Adrenal gland (tissue), 12 donors: ENCODE measurements around the gene TMEM39B. TPM values are rescaled to one million over a fixed set of nuclear protein-coding genes. Genes with fewer than 3 reads are reported as not detected.
A peak's percentile ranks its signal among the peaks of the same experiment; 100 is the strongest.
"Not testable (repeated sequence)": the region's sequence is repeated elsewhere in the genome, so short reads cannot be mapped to it uniquely, and the experiment has no call there.

ENCODE experiments used
- DNase-seq, 7 donors: peaks; one replicate each; pipeline ENCODE4 v3.0.0-alpha.2; 2019 to 2020
- H3K27ac ChIP-seq, 5 donors: fragments of 200-600 bp; sonication (generic) in 4 of 5; 1 replicate in 3 of 5; 2 replicates in 2 of 5; pipeline versions ENCODE4 v1.5.1 to v1.8.0; 2016 to 2020; ENCODE audit warnings: mild to moderate bottlenecking in 1 of 5
- H3K27me3 ChIP-seq: fragments of 200-600 bp; 2 replicates; pipeline ENCODE4 v1.8.0; 2021
- H3K36me3 ChIP-seq, 2 donors: fragments of 200-600 bp; replicated peaks in 1 of 2; 1 replicate in 1 of 2; 2 replicates in 1 of 2; pipeline versions ENCODE4 v1.5.1 to v1.8.0; 2018 to 2022
- H3K4me1 ChIP-seq, 2 donors: fragments of 200-600 bp; replicated peaks in 1 of 2; 1 replicate in 1 of 2; 2 replicates in 1 of 2; pipeline versions ENCODE4 v1.5.1 to v1.8.0; 2018 to 2021
- H3K4me3 ChIP-seq, 4 donors: fragments of 200-600 bp; sonication (generic) in 3 of 4; one replicate each; pipeline ENCODE4 v1.5.1; 2016 to 2018
- H3K9me3 ChIP-seq, 3 donors: fragments of 200-600 bp; sonication (generic) in 1 of 3; replicated peaks in 1 of 3; 1 replicate in 2 of 3; 2 replicates in 1 of 3; pipeline versions ENCODE4 v1.5.1 to v1.8.0; 2016 to 2021
- POLR2A ChIP-seq, 2 donors: fragments of 450-650 bp; IDR thresholded peaks; one replicate each; pipeline ENCODE4 v1.6.1; 2017; ENCODE audit warnings: antibody characterized with exemption in 2 of 2, mild to moderate bottlenecking in 2 of 2, moderate library complexity in 1 of 2
- WGBS, 4 donors: extraction: QIAGEN DNeasy Blood & Tissue Kit in 2 of 4; methylation state at CpG; one replicate each; pipeline versions ENCODE4 v1.1.5 to v1.1.7; 2013 to 2017; 5-methylcytosine and 5-hydroxymethylcytosine counted together
- intact Hi-C, 2 donors: fragments of 100-400 bp; cut with DNase I; formaldehyde crosslinking; loops; one replicate each; pipeline versions ENCODE4 v1.14.1 to v1.15.0; 2022 to 2023
- polyA plus RNA-seq, 3 donors: library from polyadenylated mRNA; stranded (reverse); fragments of 200-250 nt in 2 of 3; fragments of 350-450 nt in 1 of 3; fragmentation: Illumina TruSeq in 1 of 3; extraction: RNeasy Lipid Tissue Mini Kit (QIAGEN cat#74804) in 1 of 3; gene quantifications; one replicate each; pipeline ENCODE4 v1.2.3, GENCODE V29; 2013 to 2014
- total RNA-seq, 9 donors: library from RNA; depleted of rRNA in 4 of 9; stranded (reverse); fragments of >200 nt in 4 of 9; fragments of 120-200 nt in 1 of 9; fragmentation: NEBNext Ultra II Directional in 1 of 9; extraction: Animal tissue kit (Norgen Biotek cat#: 25700) in 1 of 9; gene quantifications; one replicate each; pipeline versions ENCODE4 v1.1.0 to v1.2.4, GENCODE V29; 2013 to 2023
- TF ChIP-seq, protein P1 (sequence below), 6 experiments: fragments of 450-650 bp in 4 of 6; fragments of 200-600 bp in 2 of 6; sonication (generic) in 1 of 6; IDR thresholded peaks; 1 replicate in 5 of 6; 2 replicates in 1 of 6; pipeline versions ENCODE4 v1.5.1 to v1.8.0; 2016 to 2021; ENCODE audit warnings: antibody characterized with exemption in 6 of 6, mild to moderate bottlenecking in 2 of 6, moderate library complexity in 1 of 6
- donor health status: healthy with polysubstance abuse.
- donor health status: Bipolar disorder and iron deficiency.
- donor health status: DM: yes; HTN: yes; CAD: no.
- donor health status: DM: no; HTN: no; CAD: no.
- donor health status: DM: no; HTN: no; CAD: no.
- donor health status: DM: yes; HTN: yes; CAD: no.

Gene TMEM39B
- total and polyA plus RNA-seq, 12 donors: 4.4 to 17.4 (median 11.7) TPM

DNA sequence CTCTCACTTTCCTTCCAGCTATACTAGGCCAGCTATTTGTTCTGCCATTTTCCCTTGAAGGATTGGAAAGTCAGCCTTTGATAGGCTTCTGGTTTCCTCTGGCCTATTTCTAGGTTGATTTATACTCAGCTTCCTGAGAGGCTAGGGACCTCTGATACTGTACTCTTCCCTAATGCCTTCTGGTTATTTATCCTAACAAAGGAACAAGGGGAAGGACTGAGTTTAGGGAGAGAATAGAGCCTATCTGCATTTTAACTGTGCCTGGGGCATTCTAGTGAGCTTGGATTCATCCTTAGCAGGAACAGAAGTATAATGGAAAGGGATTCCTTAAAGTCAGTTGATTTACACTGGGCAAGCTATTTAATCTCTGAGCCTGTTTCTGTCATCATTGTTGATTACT is 11.8 kb upstream of the TMEM39B start:
- peaks cover 0 to 9% of the 10 kb centered on the region in 2 donors for H3K4me1 ChIP-seq
- no peak for DNase-seq
- TF ChIP-seq, protein P1, sequence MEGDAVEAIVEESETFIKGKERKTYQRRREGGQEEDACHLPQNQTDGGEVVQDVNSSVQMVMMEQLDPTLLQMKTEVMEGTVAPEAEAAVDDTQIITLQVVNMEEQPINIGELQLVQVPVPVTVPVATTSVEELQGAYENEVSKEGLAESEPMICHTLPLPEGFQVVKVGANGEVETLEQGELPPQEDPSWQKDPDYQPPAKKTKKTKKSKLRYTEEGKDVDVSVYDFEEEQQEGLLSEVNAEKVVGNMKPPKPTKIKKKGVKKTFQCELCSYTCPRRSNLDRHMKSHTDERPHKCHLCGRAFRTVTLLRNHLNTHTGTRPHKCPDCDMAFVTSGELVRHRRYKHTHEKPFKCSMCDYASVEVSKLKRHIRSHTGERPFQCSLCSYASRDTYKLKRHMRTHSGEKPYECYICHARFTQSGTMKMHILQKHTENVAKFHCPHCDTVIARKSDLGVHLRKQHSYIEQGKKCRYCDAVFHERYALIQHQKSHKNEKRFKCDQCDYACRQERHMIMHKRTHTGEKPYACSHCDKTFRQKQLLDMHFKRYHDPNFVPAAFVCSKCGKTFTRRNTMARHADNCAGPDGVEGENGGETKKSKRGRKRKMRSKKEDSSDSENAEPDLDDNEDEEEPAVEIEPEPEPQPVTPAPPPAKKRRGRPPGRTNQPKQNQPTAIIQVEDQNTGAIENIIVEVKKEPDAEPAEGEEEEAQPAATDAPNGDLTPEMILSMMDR (IDR thresholded peaks at IDR 0.05): no peak
- TF ChIP-seq POLR2A (IDR thresholded peaks at IDR 0.05): no peak
- intact Hi-C loops: loop anchor here in 1 of 2 donors (10.0 kb wide), 1 partner anchor 406 kb away; no protein-coding TSS in a partner anchor
- H3K36me3 ChIP-seq: peaks cover 0 to 34% of the 10 kb centered on the region in 2 donors
- no peaks in the 10 kb centered on the region for H3K27me3 ChIP-seq
- H3K9me3 ChIP-seq: no peaks in the 10 kb centered on the region
- no peak overlapping the region for H3K4me3 ChIP-seq
- H3K27ac ChIP-seq: peak overlapping the region in 1 of 5 donors; percentile 12

DNA sequence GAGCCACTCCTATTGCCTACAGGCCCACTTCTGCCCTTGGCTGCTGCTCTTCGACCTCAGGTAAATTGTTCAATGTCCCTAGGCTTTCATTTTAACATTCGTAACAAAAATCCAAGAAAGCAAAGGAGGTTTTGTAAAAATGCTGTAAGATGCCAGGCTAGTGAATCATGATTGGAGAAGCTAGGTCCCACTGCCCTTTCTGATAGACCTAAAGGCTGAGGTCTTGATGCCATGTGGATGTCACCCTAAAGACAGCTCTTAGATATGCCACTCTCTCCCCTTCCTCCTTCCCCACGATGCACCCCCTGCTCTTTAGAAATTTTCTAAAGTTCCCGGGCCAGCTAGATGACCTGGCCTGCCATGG is 9.9 kb upstream of the TMEM39B start:
- TF ChIP-seq, protein P1 (IDR thresholded peaks at IDR 0.05): no peak
- TF ChIP-seq POLR2A (IDR thresholded peaks at IDR 0.05): no peak
- Histone ChIP-seq H3K9me3 (no peaks in the 10 kb centered on the region), H3K4me3 (no peak overlapping the region), H3K27ac (peak overlapping the region in 2 of 5 donors; percentile 52 to 61), H3K36me3 (peaks cover 0 to 29% of the 10 kb centered on the region in 2 donors), H3K27me3 (no peaks in the 10 kb centered on the region), H3K4me1 (peaks cover 4 to 21% of the 10 kb centered on the region in 2 donors)
- 49 to 79% (median 75%) methylated on average over 2 to 4 of the region's 4 CpGs for WGBS, 4 donors
- intact Hi-C loops: loop anchor here in 1 of 2 donors (10.0 kb wide), 1 partner anchor 408 kb away; no protein-coding TSS in a partner anchor
- no peak for DNase-seq

DNA sequence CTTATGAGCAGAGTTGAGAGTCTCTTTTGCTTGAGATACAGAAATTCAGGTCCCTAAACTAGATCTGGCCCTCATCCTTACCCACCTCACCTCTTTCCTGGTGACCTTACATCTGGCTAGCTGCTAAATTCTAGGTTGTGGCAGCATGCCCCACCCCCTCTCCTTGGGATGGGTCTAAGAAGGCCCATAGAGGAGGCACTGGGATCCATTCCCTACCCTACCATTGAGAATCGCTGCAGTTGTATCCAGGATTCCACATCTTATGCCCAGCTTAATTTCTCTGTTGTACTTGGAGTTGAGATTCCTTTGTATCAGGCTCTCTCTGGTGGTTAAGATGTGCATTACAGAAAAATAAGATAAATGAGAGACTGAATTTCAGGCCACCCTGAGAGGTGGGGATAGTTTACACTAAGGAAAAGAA is 9.5 kb upstream of the TMEM39B start:
- no peaks in the 10 kb centered on the region for H3K27me3 ChIP-seq
- H3K4me1 ChIP-seq: peaks cover 4 to 23% of the 10 kb centered on the region in 2 donors
- H3K36me3 ChIP-seq: peaks cover 0 to 25% of the 10 kb centered on the region in 2 donors
- DNase-seq: peak in 1 of 7 donors; percentile 49
- TF ChIP-seq, protein P1 (IDR thresholded peaks at IDR 0.05): peak; percentile 40 to 78 (median 68)
- no peak for TF ChIP-seq POLR2A (IDR thresholded peaks at IDR 0.05)
- H3K27ac ChIP-seq: peak overlapping the region in 2 of 5 donors; percentile 52 to 61
- intact Hi-C loops: loop anchor here in 1 of 2 donors (10.0 kb wide), 1 partner anchor 408 kb away; no protein-coding TSS in a partner anchor
- H3K4me3 ChIP-seq: no peak overlapping the region
- WGBS, 4 donors: 10 to 40% (median 25%) methylated on average over 1 of the region's 1 CpG
- no peaks in the 10 kb centered on the region for H3K9me3 ChIP-seq

DNA sequence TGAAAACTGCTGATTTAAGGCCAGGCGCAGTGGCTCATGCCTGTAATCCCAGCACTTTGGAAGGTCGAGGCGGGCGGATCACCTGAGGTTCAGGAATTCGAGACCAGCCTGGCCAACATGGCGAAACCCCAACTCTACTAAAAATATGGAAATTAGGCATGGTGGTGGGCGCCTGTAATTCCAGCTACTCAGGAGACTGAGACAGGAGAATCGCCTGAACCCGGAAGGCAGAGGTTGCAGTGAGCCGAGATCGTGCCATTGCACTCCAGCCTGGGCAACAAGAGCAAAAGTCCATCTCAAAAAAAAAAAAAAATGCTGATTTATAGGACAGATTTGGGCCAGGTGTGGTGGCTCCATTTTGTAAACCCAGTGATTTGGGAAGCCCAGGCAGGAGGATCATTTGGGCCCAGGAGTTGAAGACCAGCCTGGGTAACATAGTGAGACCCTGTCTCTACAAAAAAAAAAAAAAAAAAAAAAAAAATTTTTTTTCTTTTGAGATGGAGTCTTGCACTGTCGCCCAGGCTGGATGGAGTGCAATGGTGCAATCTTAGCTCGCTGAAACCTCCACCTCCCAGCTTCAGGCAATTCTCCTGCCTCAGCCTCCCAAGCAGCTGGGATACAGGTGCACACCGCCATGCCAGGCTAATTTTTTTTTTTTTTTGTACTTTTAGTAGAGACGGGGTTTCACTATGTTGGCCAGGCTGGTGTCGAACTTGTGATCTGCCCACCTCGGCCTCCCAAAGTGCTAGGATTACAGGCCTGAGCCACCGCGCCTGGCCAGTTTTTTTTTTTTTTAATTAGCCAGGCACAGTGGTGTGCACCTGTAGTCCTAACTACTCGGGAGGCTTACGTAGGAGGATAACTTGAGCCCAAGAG is 6.9 kb upstream of the TMEM39B start:
- 62 to 72% (median 67%) methylated on average over 18 to 21 of the region's 21 CpGs for WGBS, 4 donors
- H3K36me3 ChIP-seq, H3K4me3 ChIP-seq, H3K27me3 ChIP-seq, H3K27ac ChIP-seq, H3K9me3 ChIP-seq: not testable (repeated sequence)
- intact Hi-C loops: loop anchor here in 1 of 2 donors (10.0 kb wide), 1 partner anchor 411 kb away; no protein-coding TSS in a partner anchor
- H3K4me1 ChIP-seq: peaks cover 4 to 25% of the 10 kb centered on the region in 2 donors
- peak in 1 of 7 donors; percentile 19 for DNase-seq
